CD4-positive, alpha-beta T cell treated with Interleukin-15 for 4 hours (primary cell): ENCODE measurements around the gene MCAM.

ENCODE experiments used
- DNase-seq: peaks from one replicate; pipeline ENCODE4 v3.0.0-alpha.2; 2020; ENCODE audit warnings: low spot score

The MCAM gene

GRCh38 chr11:119316729-119317591 lies at the start of gene MCAM:
Gene MCAM, minus strand, starts transcription at chr11:119317130. Its CDS starts 29 bp downstream, at chr11:119317101.
- DNase-seq, result no peak

- DNase-seq, result no peak
Observed at GRCh38 chr11:119365071-119365591, 48.2 kb upstream of the MCAM start.

- DNase-seq, result peak; percentile 54
Observed at GRCh38 chr11:119363851-119364590, 47.1 kb upstream of the MCAM start.

GRCh38 chr11:119363081-119363850 lies 46.3 kb upstream of the MCAM start:
- DNase-seq, result no peak

DNA sequence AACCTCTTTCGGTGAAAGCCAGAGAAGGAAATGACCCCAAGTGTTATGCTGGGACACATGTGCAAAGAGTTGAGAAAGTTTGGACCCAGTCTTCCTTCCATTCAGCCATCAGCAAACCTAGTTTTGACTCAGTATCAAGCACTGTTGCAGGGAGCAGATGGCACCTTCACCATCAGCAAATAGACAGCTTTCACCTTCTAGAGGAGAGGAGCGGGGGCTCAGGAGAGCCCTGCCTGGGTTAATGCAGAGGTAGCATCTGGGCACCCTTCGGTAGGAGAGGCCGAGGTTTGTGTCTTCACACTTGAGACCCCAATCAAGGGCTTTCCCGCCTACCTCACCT lies 45.8 kb upstream of the MCAM start:
- DNase-seq, result no peak

GRCh38 chr11:119361941-119362725 lies 45.2 kb upstream of the MCAM start:
- DNase-seq, result no peak

DNA sequence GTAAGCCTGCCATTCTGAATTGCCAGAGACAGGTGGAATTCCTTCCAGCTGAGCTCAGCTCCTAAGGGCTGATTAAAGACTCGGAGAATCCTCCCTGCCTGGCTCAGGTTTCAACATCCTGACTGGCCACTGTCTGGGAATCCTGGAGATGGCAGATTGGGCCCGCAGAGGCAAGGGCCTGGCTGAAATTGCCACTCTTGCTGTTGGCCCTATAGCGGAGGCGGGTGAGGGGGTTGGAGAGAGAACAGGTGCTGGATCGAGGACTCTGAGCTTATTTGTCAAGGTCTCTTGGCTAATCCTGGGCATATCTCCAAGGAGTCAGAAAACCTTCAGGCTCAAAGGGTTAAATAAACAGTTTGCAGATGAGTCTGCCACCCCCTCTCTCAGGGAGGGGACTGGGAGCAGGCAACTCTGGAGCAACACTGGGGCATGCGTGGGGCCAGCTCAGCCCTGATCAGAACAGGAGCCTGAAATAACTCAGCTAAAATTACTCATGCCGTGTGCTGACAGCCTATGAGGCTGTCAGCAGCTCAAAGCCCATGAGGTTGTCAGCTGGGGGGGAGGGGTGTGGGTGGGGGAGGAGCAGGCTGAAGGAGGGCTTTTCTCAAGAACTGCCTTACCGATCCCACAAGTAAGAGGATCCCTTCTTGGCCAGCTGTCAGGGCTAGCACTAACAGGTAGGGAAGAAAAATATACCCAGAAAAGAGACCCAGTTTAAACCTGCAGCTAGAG lies 44.3 kb upstream of the MCAM start:
- DNase-seq, result no peak

GRCh38 chr11:119359365-119360214 lies 42.7 kb upstream of the MCAM start:
- DNase-seq, result no peak

- DNase-seq, result no peak
Observed at GRCh38 chr11:119357074-119357473, 40.1 kb upstream of the MCAM start.

- peak; percentile 68 for DNase-seq
Observed at GRCh38 chr11:119356349-119357031, 39.6 kb upstream of the MCAM start.

DNA sequence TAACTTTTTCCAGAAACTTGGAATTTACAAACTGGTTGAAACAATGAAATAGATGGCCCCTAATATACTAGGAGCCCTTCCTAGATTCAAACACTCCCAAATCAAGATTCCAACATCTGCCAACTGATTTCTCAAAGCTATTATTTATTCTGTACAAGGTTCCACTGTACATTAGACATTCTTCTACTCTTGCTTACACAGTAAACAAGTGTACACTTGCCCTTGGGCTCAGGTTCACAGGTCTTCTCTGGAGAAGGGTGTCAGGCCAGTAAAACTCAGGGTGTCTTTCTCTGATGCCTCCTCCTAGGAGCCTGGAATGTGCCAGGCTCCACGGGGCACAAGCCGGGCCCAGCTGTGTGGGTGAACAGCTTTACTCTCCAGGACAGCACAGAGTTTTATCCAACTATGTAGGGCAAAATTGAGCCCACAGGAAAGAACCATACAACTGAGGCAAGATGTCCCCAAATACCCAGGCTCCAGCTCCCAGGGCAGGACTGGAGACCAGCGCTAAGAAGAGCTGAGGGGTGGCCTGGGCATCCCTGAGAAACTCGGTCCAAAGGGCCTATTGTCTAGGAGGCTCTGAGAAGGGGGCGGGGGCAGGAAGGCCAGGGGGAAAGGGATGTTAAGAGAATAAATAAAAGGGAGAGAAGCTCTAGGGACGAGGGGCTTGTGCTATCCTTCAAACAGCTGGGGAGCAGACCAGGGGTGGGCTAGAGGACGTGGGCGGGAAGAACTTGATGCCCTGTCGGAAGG lies 38.3 kb upstream of the MCAM start:
- no peak for DNase-seq

GRCh38 chr11:119352857-119353260 lies 35.9 kb upstream of the MCAM start:
- DNase-seq, result no peak

DNA sequence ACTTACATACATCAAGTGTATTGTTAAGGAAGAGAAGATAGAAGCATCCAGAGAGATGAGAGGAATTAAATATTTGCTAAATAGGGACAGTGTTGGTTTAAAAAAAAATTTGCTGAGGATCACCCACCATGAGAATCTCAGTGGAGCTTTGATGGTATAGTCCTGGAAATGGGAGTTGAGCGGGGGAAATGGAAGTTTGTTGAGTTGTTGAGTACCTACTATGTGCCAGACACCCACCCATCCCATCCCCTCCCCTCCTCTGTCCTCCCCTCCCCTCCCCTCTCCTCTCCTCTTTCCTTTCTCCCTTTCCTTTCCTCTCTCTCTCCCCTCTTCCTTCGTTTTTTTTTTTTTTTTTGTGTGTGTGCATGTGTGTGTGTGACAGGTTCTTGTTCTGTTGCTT lies 34.3 kb upstream of the MCAM start:
- DNase-seq, result no peak

DNA sequence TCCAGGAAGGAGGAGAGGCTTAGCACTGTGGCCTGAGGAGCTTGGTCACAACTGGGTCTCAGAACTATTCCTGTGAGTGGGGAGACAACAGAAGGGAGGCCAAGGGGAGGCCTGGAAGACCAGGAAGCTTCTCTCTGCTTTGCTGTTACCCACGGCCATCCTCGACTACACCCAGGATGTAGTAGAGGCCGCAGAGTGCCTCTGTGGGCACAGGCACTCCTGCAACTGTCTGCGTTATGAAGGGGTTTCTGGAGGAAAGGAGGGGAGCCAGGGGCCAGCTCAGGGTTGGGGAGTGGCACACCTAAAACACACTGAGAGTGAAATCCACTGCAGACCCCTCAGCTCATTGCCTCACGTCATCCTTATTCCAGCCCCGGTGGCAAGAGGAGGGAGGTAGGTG lies 33.4 kb upstream of the MCAM start:
- DNase-seq, result no peak

DNA sequence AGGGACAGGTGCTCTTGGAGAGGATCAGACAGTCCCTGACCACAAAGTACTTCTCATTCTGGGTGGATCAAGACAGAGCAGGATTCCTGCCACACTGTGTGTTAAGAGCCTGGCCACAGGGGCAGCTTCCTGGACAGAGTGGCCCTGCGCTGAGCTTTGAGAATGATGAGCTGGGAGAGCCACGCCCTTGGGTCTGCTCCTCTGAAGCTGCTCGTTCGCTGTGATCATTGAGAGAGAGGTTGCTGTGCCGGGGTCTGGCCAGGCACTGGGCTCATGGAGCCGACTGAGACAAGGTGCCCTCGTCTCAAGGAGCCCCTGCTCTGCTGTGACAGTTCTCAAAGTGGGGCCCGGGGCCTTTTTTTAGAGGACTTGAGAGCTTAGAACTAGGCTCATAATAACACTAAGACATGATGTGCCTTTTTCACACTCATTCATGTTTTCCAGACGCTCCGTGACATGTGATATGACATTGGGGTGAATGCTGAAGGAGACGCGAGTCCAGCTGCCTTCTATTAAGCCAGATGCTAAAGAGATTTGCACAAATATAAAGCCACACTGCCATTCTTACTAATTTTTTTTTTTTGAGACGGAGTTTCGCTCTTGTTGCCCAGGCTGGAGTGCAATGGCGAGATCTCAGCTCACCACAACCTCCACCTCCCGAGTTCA lies 31.1 kb upstream of the MCAM start:
- no peak for DNase-seq

GRCh38 chr11:119347242-119347641 lies 30.3 kb upstream of the MCAM start:
- DNase-seq, result no peak

GRCh38 chr11:119346605-119347004 lies 29.7 kb upstream of the MCAM start, which contains the start of gene MFRP:
Gene MFRP, minus strand, starts transcription at chr11:119346705. Its CDS starts 192 bp downstream, at chr11:119346513.
- DNase-seq, result no peak

GRCh38 chr11:119345685-119346084 lies 28.8 kb upstream of the MCAM start:
- no peak for DNase-seq
